ENCODE measurements around the gene AP4E1. TPM values are rescaled to one million over a fixed set of nuclear protein-coding genes. Genes with fewer than 3 reads are reported as not detected.

Gene AP4E1
- total RNA-seq, 1 experiment from 2014 or later: 9.5 TPM

- TF ChIP-seq SOX15 (CRISPR knock-in tag; IDR thresholded peaks at IDR 0.05) (no peak), ATF1 (CRISPR knock-in tag; IDR thresholded peaks at IDR 0.05) (no peak), ESRRA (CRISPR knock-in tag; IDR thresholded peaks at IDR 0.05; ENCODE audit: borderline replicate concordance) (no peak), OVOL2 (CRISPR knock-in tag; IDR thresholded peaks at IDR 0.05; ENCODE audit: borderline replicate concordance) (no peak)
Observed at GRCh38 chr15:50968353-50968752, 59.9 kb downstream of the AP4E1 start (continued).

- H3K9me3 Mint-ChIP-seq: peaks cover 17% of the 10 kb centered on the region
- no peak overlapping the region for H3K27ac Mint-ChIP-seq
- ATAC-seq (no peak), DNase-seq (ENCODE audit: low spot score) (no peak)
- no peak for TF ChIP-seq GTF2I (CRISPR knock-in tag; conservative IDR thresholded peaks at IDR 0.05)
- TF ChIP-seq ZMAT4 (CRISPR knock-in tag; IDR thresholded peaks at IDR 0.05): no peak
- no peak for TF ChIP-seq KAT7 (CRISPR knock-in tag; IDR thresholded peaks at IDR 0.05; ENCODE audit: borderline replicate concordance)
- no peak for TF ChIP-seq NFYB (CRISPR knock-in tag; conservative IDR thresholded peaks at IDR 0.05; ENCODE audit: low read depth)
- no peak for TF ChIP-seq ZBTB21 (CRISPR knock-in tag; IDR thresholded peaks at IDR 0.05; ENCODE audit: borderline replicate concordance)
- no peak for TF ChIP-seq PRDM15 (CRISPR knock-in tag; IDR thresholded peaks at IDR 0.05)
- no peak for TF ChIP-seq FOXK1 (CRISPR knock-in tag; IDR thresholded peaks at IDR 0.05)
- TF ChIP-seq STAT6 (CRISPR knock-in tag; conservative IDR thresholded peaks at IDR 0.05; ENCODE audit: low read depth): no peak
- no peak for TF ChIP-seq NR1H2 (CRISPR knock-in tag; IDR thresholded peaks at IDR 0.05)
- no peak for TF ChIP-seq USF2 (CRISPR knock-in tag; IDR thresholded peaks at IDR 0.05)
- TF ChIP-seq ERG (CRISPR knock-in tag; IDR thresholded peaks at IDR 0.05): no peak
- H3K4me3 Mint-ChIP-seq: no peak overlapping the region
- no peaks in the 10 kb centered on the region for H3K27me3 Mint-ChIP-seq (ENCODE audit: low read depth)
- H3K4me1 Mint-ChIP-seq: no peaks in the 10 kb centered on the region
- POLR2A ChIA-PET: no interaction called here
- H3K36me3 Mint-ChIP-seq: peaks cover 33% of the 10 kb centered on the region
- CTCF ChIA-PET: no interaction called here
Observed at GRCh38 chr15:50970524-50970923, 62.0 kb downstream of the AP4E1 start.

- POLR2A ChIA-PET: no interaction called here
- no peak for TF ChIP-seq ZNF532 (CRISPR knock-in tag; IDR thresholded peaks at IDR 0.05; ENCODE audit: borderline replicate concordance)
- TF ChIP-seq ERG (CRISPR knock-in tag; IDR thresholded peaks at IDR 0.05): no peak
- TF ChIP-seq JAZF1 (CRISPR knock-in tag; IDR thresholded peaks at IDR 0.05): no peak
- no peak for TF ChIP-seq MYBL2 (CRISPR knock-in tag; IDR thresholded peaks at IDR 0.05)
Observed at GRCh38 chr15:50971115-50971514, 62.6 kb downstream of the AP4E1 start.

More at GRCh38 chr15:50971115-50971514, 62.6 kb downstream of the AP4E1 start:
- H3K9me3 Mint-ChIP-seq: peaks cover 17% of the 10 kb centered on the region
- CTCF ChIA-PET: no interaction called here
- ATAC-seq (no peak), DNase-seq (ENCODE audit: low spot score) (no peak)
- H3K27me3 Mint-ChIP-seq (ENCODE audit: low read depth): no peaks in the 10 kb centered on the region
- H3K27ac Mint-ChIP-seq: no peak overlapping the region
- H3K4me1 Mint-ChIP-seq: no peaks in the 10 kb centered on the region
- peaks cover 33% of the 10 kb centered on the region for H3K36me3 Mint-ChIP-seq
- no peak overlapping the region for H3K4me3 Mint-ChIP-seq
